Small intestine (tissue), 7 donors: ENCODE data around the gene ZFP36L1. TPM values are rescaled to one million over a fixed set of nuclear protein-coding genes. Genes with fewer than 3 reads are reported as not detected.
"Not testable (repeated sequence)": the region's sequence is repeated elsewhere in the genome, so short reads cannot be mapped to it uniquely, and the experiment has no call there.

Source experiments
- DNase-seq, 2 donors: peaks; one replicate each; pipeline versions ENCODE4 v3.0.0 to v3.0.0-alpha.2; 2013
- FAIRE-seq: peaks from 2 replicates; lab custom pipeline; 2012; peaks lifted over from hg19 to GRCh38; lab: Jason Lieb, UNC
- H3K27ac ChIP-seq, 3 donors: one replicate each; pipeline ENCODE4 v1.5.1; 2013; ENCODE audit warnings: low read length in 2 of 3, mild to moderate bottlenecking in 2 of 3, control low read depth in 1 of 3, inconsistent platforms in 1 of 3, low read depth in 1 of 3, moderate library complexity in 1 of 3
- H3K27me3 ChIP-seq, 3 donors: one replicate each; pipeline ENCODE4 v1.6.1; 2013; ENCODE audit warnings: low read length in 3 of 3, inconsistent platforms in 1 of 3; ENCODE audit not compliant: control insufficient read depth in 3 of 3, insufficient read depth in 3 of 3
- H3K36me3 ChIP-seq, 3 donors: one replicate each; pipeline ENCODE4 v1.6.1; 2013; ENCODE audit warnings: low read length in 3 of 3, inconsistent platforms in 1 of 3, low read depth in 1 of 3, mild to moderate bottlenecking in 1 of 3, moderate library complexity in 1 of 3; ENCODE audit not compliant: control insufficient read depth in 3 of 3, insufficient read depth in 2 of 3
- H3K4me1 ChIP-seq, 3 donors: one replicate each; pipeline ENCODE4 v1.6.1; 2013; ENCODE audit warnings: low read length in 2 of 3, inconsistent platforms in 1 of 3, low read depth in 1 of 3, mild to moderate bottlenecking in 1 of 3, moderate library complexity in 1 of 3; ENCODE audit not compliant: control insufficient read depth in 3 of 3, insufficient read depth in 2 of 3
- H3K4me3 ChIP-seq, 3 donors: one replicate each; pipeline ENCODE4 v1.5.1; 2013; ENCODE audit warnings: low read length in 3 of 3, control low read depth in 1 of 3, inconsistent platforms in 1 of 3, low read depth in 1 of 3, mild to moderate bottlenecking in 1 of 3, moderate library complexity in 1 of 3
- H3K9me3 ChIP-seq, 2 donors: one replicate each; pipeline ENCODE4 v1.6.1; 2013; ENCODE audit warnings: low read depth in 1 of 2, low read length in 1 of 2; ENCODE audit not compliant: control insufficient read depth in 2 of 2, insufficient read depth in 1 of 2
- WGBS, 3 donors: extraction: QIAGEN DNeasy Blood & Tissue Kit; methylation state at CpG; one replicate each; pipeline ENCODE4 v1.1.7; 2013; 5-methylcytosine and 5-hydroxymethylcytosine counted together
- polyA plus RNA-seq, 4 donors: library from polyadenylated mRNA; stranded (reverse) in 3 of 4; unstranded in 1 of 4; fragments of 200-250 nt in 3 of 4; fragments of 120-200 nt in 1 of 4; gene quantifications; one replicate each; pipeline versions ENCODE4 v1.2.1 to v1.2.3, GENCODE V29; 2013
- donor health status: healthy with polysubstance abuse.
- donor health status: control.
- donor health status: control.
- donor health status: Bipolar disorder and iron deficiency.
- donor health status: healthy.

ZFP36L1 gene
- polyA plus RNA-seq, 4 donors = 27.6 to 134 (median 51.9) TPM

GRCh38 chr14:68770553-68771286 is 22.1 kb downstream of the ZFP36L1 start:
- Histone ChIP-seq H3K27ac (no peak overlapping the region), H3K27me3 (no peaks in the 10 kb centered on the region), H3K36me3 (no peaks in the 10 kb centered on the region), H3K4me3 (no peak overlapping the region), H3K9me3 (peaks cover 0 to 11% of the 10 kb centered on the region in 2 donors), H3K4me1 (peaks cover 0 to 5% (median 2%) of the 10 kb centered on the region in 3 donors)
- 86 to 92% (median 90%) methylated on average over 11 of the region's 11 CpGs for WGBS, 3 donors
- no peak for FAIRE-seq
- DNase-seq = no peak

- WGBS, 3 donors = 91 to 95% (median 94%) methylated on average over 9 of the region's 9 CpGs
- DNase-seq (no peak), FAIRE-seq (no peak)
- no peak overlapping the region for H3K4me3 ChIP-seq
- no peak overlapping the region for H3K27ac ChIP-seq
- H3K4me1 ChIP-seq = peaks cover 0 to 5% (median 2%) of the 10 kb centered on the region in 3 donors
- H3K27me3 ChIP-seq = no peaks in the 10 kb centered on the region
- H3K9me3 ChIP-seq = peaks cover 0 to 6% of the 10 kb centered on the region in 2 donors
- H3K36me3 ChIP-seq = no peaks in the 10 kb centered on the region
Measured at GRCh38 chr14:68770051-68770450, 22.8 kb downstream of the ZFP36L1 start.

- H3K27me3 ChIP-seq = no peaks in the 10 kb centered on the region
- H3K36me3 ChIP-seq = no peaks in the 10 kb centered on the region
- no peak overlapping the region for H3K27ac ChIP-seq
- no peak for DNase-seq
- H3K4me1 ChIP-seq = peaks cover 0 to 12% (median 3%) of the 10 kb centered on the region in 3 donors
- no peak overlapping the region for H3K4me3 ChIP-seq
- no peak for FAIRE-seq
- no peaks in the 10 kb centered on the region for H3K9me3 ChIP-seq
- WGBS, 3 donors = 88 to 92% (median 92%) methylated on average over 7 of the region's 7 CpGs
Measured at GRCh38 chr14:68768316-68768715, 24.6 kb downstream of the ZFP36L1 start.

- 97 to 99% (median 97%) methylated on average over 5 of the region's 5 CpGs for WGBS, 3 donors
- no peak overlapping the region for H3K27ac ChIP-seq
- no peaks in the 10 kb centered on the region for H3K9me3 ChIP-seq
- no peak overlapping the region for H3K4me3 ChIP-seq
- H3K27me3 ChIP-seq = no peaks in the 10 kb centered on the region
- peaks cover 0 to 23% (median 6%) of the 10 kb centered on the region in 3 donors for H3K4me1 ChIP-seq
- no peak for FAIRE-seq
- no peaks in the 10 kb centered on the region for H3K36me3 ChIP-seq
- no peak for DNase-seq
Measured at GRCh38 chr14:68767248-68767645, 25.6 kb downstream of the ZFP36L1 start.

GRCh38 chr14:68766299-68767247 is 26.3 kb downstream of the ZFP36L1 start:
- Histone ChIP-seq H3K4me3 (no peak overlapping the region), H3K9me3 (no peaks in the 10 kb centered on the region), H3K27me3 (no peaks in the 10 kb centered on the region), H3K27ac (no peak overlapping the region), H3K36me3 (no peaks in the 10 kb centered on the region), H3K4me1 (peaks cover under 1 to 28% (median 6%) of the 10 kb centered on the region in 3 donors)
- WGBS, 3 donors = 41 to 78% (median 58%) methylated on average over 7 of the region's 7 CpGs
- DNase-seq (no peak), FAIRE-seq (no peak)

DNA sequence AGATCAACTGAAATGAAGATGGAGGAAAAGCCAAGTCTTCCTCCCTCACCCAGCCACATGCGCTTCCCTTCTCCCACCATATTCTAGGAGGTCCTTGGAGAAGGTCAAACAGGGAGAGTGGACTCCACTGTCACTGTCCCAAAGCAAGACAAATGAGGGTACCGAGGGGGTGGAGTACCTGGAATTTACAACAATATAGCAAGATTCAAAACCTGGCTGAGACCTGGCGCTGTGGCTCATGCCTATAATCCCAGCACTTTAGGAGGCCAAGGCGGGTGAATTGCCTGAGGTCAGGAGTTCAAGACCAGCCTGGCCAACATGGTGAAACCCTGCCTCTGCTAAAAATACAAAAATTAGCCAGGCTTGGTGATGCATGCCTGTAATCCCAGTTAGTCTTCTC is 29.0 kb downstream of the ZFP36L1 start:
- H3K4me1 ChIP-seq = peaks cover 5 to 48% (median 6%) of the 10 kb centered on the region in 3 donors
- peak overlapping the region in 2 of 3 donors; percentile 45 to 67 for H3K27ac ChIP-seq
- H3K27me3 ChIP-seq, H3K4me3 ChIP-seq, H3K9me3 ChIP-seq, H3K36me3 ChIP-seq, DNase-seq, FAIRE-seq: not testable (repeated sequence)
- 95 to 98% (median 96%) methylated on average over 4 of the region's 4 CpGs for WGBS, 3 donors

- FAIRE-seq = no peak
- peak overlapping the region in 2 of 3 donors; percentile 67 to 76 for H3K27ac ChIP-seq
- no peaks in the 10 kb centered on the region for H3K9me3 ChIP-seq
- H3K4me1 ChIP-seq = peaks cover 5 to 55% (median 6%) of the 10 kb centered on the region in 3 donors
- WGBS, 3 donors = 26 to 41% (median 36%) methylated on average over 11 of the region's 11 CpGs
- no peak overlapping the region for H3K4me3 ChIP-seq
- no peaks in the 10 kb centered on the region for H3K27me3 ChIP-seq
- peak; percentile 77 to 92 for DNase-seq
- H3K36me3 ChIP-seq = no peaks in the 10 kb centered on the region
Measured at GRCh38 chr14:68762953-68763764, 29.7 kb downstream of the ZFP36L1 start.
